OCI-LY1 (cell line): ENCODE measurements around the gene SH3BGRL3.

Source experiments
- EZH2 ChIP-seq: fragments of 200-600 bp; sonication (generic), shearing (Covaris generic); IDR thresholded peaks from 2 replicates; pipeline ENCODE4 v1.8.0; 2017; ENCODE audit warnings: borderline replicate concordance, mixed run types, mild to moderate bottlenecking, antibody characterized with exemption, low read length, moderate library complexity, mixed read lengths
- TF ChIP-seq, protein P1 (sequence below): fragments of 200-600 bp; sonication (generic), shearing (Covaris generic); IDR thresholded peaks from 2 replicates; pipeline ENCODE4 v1.5.1; 2017; ENCODE audit warnings: mild to moderate bottlenecking, antibody characterized with exemption, low read length, moderate library complexity, mixed read lengths

DNA sequence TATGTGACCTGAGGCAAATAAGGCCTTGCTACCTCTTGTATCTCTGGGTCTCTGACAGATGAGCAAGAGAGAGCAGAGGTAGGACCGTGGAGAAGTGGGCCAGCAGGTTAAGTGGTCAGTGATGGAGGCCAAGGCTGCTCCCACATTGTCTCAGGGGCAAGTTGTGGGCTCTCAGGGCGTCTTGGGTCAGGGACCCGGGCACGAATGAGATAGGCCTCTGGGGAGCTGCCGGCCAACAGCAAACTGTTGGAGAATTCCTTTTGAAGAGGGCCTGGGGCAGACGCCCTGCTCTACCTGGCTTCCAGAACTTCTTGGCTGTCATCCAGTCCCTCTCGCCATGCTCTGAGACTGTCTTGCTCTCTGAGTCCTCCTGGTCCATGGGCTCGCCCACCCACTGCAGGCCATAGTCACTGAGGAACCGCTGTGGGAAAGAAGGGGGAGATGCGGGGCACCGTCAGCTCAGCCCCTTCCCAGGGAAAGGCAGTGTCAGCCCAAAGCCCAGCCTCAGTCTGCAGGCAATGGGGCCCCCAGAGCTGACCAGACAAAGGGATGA, 14.1 kb downstream of the SH3BGRL3 start:
- TF ChIP-seq, protein P1, sequence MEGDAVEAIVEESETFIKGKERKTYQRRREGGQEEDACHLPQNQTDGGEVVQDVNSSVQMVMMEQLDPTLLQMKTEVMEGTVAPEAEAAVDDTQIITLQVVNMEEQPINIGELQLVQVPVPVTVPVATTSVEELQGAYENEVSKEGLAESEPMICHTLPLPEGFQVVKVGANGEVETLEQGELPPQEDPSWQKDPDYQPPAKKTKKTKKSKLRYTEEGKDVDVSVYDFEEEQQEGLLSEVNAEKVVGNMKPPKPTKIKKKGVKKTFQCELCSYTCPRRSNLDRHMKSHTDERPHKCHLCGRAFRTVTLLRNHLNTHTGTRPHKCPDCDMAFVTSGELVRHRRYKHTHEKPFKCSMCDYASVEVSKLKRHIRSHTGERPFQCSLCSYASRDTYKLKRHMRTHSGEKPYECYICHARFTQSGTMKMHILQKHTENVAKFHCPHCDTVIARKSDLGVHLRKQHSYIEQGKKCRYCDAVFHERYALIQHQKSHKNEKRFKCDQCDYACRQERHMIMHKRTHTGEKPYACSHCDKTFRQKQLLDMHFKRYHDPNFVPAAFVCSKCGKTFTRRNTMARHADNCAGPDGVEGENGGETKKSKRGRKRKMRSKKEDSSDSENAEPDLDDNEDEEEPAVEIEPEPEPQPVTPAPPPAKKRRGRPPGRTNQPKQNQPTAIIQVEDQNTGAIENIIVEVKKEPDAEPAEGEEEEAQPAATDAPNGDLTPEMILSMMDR, result no peak
- no peak for TF ChIP-seq EZH2
